ENCODE measurements around the gene SYN1. TPM values are rescaled to one million over a fixed set of nuclear protein-coding genes. Genes with fewer than 3 reads are reported as not detected.

The SYN1 gene
- total and polyA plus RNA-seq, 10 donors = 0.10 to 1.2 (median 0.61) TPM

DNA sequence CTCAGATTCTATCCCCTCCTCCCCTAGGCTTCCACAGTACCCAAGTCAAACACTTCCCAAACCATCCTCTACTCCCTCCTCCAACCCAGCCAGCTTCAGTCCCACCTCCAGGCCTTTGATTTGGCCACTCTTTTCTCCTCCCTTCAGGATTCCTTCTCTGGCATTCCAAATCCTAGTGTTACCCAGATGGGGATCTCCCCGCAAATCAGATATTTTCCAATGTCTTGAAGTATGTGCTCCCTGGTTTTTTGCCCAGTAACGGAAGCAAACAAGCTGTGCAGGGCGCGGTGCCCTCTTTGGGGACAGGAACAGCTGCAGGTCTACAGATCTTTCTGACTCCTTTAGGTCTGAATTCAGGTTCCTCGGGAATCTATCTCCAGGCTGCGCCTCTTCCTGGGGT, 2.2 kb upstream of the SYN1 start:
- Histone ChIP-seq H3K27ac (no peak overlapping the region), H3K4me1 (peaks cover 0 to 26% (median 8%) of the 10 kb centered on the region in 6 donors), H3K36me3 (peaks cover 0 to 23% (median 0%) of the 10 kb centered on the region in 6 donors), H3K4me3 (no peak overlapping the region), H3K27me3 (replicated peaks in 1 of 7) (peaks cover 0 to 27% (median 4%) of the 10 kb centered on the region in 7 donors), H3K9me3 (no peaks in the 10 kb centered on the region)
- TF ChIP-seq, protein P1, sequence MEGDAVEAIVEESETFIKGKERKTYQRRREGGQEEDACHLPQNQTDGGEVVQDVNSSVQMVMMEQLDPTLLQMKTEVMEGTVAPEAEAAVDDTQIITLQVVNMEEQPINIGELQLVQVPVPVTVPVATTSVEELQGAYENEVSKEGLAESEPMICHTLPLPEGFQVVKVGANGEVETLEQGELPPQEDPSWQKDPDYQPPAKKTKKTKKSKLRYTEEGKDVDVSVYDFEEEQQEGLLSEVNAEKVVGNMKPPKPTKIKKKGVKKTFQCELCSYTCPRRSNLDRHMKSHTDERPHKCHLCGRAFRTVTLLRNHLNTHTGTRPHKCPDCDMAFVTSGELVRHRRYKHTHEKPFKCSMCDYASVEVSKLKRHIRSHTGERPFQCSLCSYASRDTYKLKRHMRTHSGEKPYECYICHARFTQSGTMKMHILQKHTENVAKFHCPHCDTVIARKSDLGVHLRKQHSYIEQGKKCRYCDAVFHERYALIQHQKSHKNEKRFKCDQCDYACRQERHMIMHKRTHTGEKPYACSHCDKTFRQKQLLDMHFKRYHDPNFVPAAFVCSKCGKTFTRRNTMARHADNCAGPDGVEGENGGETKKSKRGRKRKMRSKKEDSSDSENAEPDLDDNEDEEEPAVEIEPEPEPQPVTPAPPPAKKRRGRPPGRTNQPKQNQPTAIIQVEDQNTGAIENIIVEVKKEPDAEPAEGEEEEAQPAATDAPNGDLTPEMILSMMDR (IDR thresholded peaks at IDR 0.05 in 8 of 11, conservative IDR thresholded peaks at IDR 0.05 in 3 of 11) = no peak
- no peak for TF ChIP-seq POLR2AphosphoS5 (IDR thresholded peaks at IDR 0.05)
- TF ChIP-seq POLR2A (IDR thresholded peaks at IDR 0.05) = no peak
- intact Hi-C loops (cut with DNase I; ENCODE audit: low total_unique reads) = no loop called here
- WGBS, 5 donors = 77 to 94% (median 92%) methylated on average over 6 of the region's 6 CpGs
- DNase-seq = no peak

DNA sequence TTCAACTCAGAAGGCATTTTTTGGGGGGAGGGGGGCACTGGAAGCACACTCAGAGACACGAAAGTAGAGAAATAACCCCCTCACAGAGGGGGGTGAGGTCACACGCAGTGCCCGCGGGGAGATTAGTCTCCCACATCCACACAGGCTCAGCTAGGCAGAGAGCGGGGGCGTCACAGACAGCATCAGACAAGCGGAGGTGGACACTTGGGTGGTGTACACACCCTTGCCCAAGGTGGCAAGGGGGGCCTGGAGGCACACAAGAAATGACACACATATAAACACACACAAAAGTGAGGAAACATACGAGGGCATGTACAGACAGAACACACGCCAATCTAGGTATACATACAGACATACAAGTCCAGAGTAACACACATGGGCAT, 637 bp upstream of the SYN1 start:
- DNase-seq = no peak
- H3K36me3 ChIP-seq = peaks cover 0 to 7% (median 0%) of the 10 kb centered on the region in 6 donors
- no peak overlapping the region for H3K27ac ChIP-seq
- peaks cover 0 to 26% (median 8%) of the 10 kb centered on the region in 6 donors for H3K4me1 ChIP-seq
- intact Hi-C loops (cut with DNase I; ENCODE audit: low total_unique reads) = no loop called here
- H3K9me3 ChIP-seq = no peaks in the 10 kb centered on the region
- TF ChIP-seq POLR2AphosphoS5 (IDR thresholded peaks at IDR 0.05) (no peak), POLR2A (IDR thresholded peaks at IDR 0.05) (no peak)
- TF ChIP-seq, protein P1 (IDR thresholded peaks at IDR 0.05 in 8 of 11, conservative IDR thresholded peaks at IDR 0.05 in 3 of 11) = no peak
- peak overlapping the region in 1 of 8 donors; percentile 67 for H3K4me3 ChIP-seq
- WGBS, 5 donors = 47 to 68% (median 53%) methylated on average over 7 to 9 of the region's 9 CpGs
- peaks cover 0 to 27% (median 4%) of the 10 kb centered on the region in 7 donors for H3K27me3 ChIP-seq (replicated peaks in 1 of 7)

DNA sequence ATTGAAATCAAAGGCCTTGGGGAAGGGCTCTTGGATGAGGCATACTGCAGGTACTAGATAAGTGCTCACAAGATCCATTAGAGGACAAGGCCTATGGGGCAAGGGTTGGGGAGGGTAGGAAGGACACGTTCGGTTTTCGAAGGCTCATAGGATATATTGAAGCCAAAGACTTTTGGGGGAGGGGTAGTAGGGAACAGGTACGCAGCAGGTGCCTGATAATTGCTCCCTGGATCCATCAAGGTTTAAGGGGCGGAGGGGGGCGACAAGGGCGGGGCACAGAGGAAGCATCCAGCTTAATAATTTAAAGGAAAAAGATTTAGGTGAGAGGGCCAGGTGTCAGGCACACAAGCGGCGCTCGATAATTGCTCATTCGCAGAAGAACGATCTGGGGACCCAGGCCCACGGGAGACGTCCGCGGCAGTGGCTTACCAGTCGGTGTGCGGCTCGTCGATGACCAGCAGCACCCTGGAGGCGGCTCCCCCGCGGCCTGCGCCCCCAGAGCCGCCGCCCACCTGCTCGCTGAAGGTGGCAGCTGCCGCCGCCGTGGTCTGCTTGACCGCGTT, 653 bp downstream of the SYN1 start:
- no peaks in the 10 kb centered on the region for H3K36me3 ChIP-seq
- H3K27ac ChIP-seq = no peak overlapping the region
- DNase-seq = no peak
- H3K9me3 ChIP-seq = no peaks in the 10 kb centered on the region
- TF ChIP-seq, protein P1 (IDR thresholded peaks at IDR 0.05 in 8 of 11, conservative IDR thresholded peaks at IDR 0.05 in 3 of 11) = no peak
- no peak for TF ChIP-seq POLR2A (IDR thresholded peaks at IDR 0.05)
- TF ChIP-seq POLR2AphosphoS5 (IDR thresholded peaks at IDR 0.05) = no peak
- H3K4me3 ChIP-seq = peak overlapping the region in 6 of 8 donors; percentile 14 to 67 (median 33)
- H3K4me1 ChIP-seq = peaks cover 0 to 19% (median 8%) of the 10 kb centered on the region in 6 donors
- intact Hi-C loops (cut with DNase I; ENCODE audit: low total_unique reads) = no loop called here
- H3K27me3 ChIP-seq (replicated peaks in 1 of 7) = peaks cover 0 to 26% (median 4%) of the 10 kb centered on the region in 7 donors
- WGBS, 5 donors = 37 to 61% (median 45%) methylated on average over 26 to 32 of the region's 32 CpGs

DNA sequence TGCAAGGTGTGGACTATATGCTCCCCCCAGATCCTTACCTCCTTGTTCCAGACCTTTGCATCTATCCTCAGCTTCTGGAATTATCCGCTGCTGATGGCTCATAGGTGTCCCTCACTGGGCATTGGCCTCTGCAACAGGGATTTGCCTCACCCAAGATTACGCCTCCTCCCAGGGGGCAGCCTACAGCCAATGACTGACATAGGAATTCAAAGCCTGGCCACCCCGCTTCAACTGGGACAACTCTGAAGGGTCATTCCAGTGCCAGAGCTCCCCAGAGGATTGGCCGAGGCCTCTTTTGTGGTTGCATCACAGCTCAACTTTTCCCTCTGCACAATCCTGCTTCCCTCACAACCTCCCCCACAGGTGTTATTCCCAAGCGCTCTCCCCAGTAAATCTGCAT, 5.0 kb downstream of the SYN1 start:
- no peak for TF ChIP-seq POLR2AphosphoS5 (IDR thresholded peaks at IDR 0.05)
- Histone ChIP-seq H3K9me3 (no peaks in the 10 kb centered on the region), H3K36me3 (no peaks in the 10 kb centered on the region), H3K27me3 (replicated peaks in 1 of 7) (peaks cover 0 to 14% (median 4%) of the 10 kb centered on the region in 7 donors), H3K4me3 (no peak overlapping the region), H3K4me1 (peaks cover 0 to 6% (median 4%) of the 10 kb centered on the region in 6 donors), H3K27ac (no peak overlapping the region)
- no peak for DNase-seq
- 73 to 92% (median 84%) methylated on average over 5 of the region's 5 CpGs for WGBS, 5 donors
- intact Hi-C loops (cut with DNase I; ENCODE audit: low total_unique reads) = no loop called here
